NB4 (cell line): ENCODE measurements around the gene KRTAP9-2.
"Not testable (repeated sequence)": the region's sequence is repeated elsewhere in the genome, so short reads cannot be mapped to it uniquely, and the experiment has no call there.

Experiments
- DNase-seq: peaks from one replicate; pipeline ENCODE4 v3.0.0; 2010; ENCODE audit warnings: low read depth
- H3K4me3 ChIP-seq: one replicate; pipeline ENCODE4 v1.5.1; 2011; ENCODE audit warnings: mild to moderate bottlenecking, low read depth, low read length, moderate library complexity
- MYC ChIP-seq: IDR thresholded peaks from 2 replicates; pipeline ENCODE4 v1.6.1; 2011; ENCODE audit warnings: low read depth, low read length
- POLR2A ChIP-seq: IDR thresholded peaks from 2 replicates; pipeline ENCODE4 v1.6.1; 2011; ENCODE audit warnings: mild to moderate bottlenecking; ENCODE audit not compliant: insufficient read length; ENCODE audit errors: extremely low read depth
- TF ChIP-seq, protein P1 (sequence below): IDR thresholded peaks from one replicate; pipeline ENCODE4 v1.5.1; 2012; ENCODE audit warnings: low read depth, low read length
- TF ChIP-seq, protein P2 (sequence below): IDR thresholded peaks from 2 replicates; pipeline ENCODE4 v1.6.1; 2011; ENCODE audit warnings: low read depth, low read length

KRTAP9-2 gene

DNA sequence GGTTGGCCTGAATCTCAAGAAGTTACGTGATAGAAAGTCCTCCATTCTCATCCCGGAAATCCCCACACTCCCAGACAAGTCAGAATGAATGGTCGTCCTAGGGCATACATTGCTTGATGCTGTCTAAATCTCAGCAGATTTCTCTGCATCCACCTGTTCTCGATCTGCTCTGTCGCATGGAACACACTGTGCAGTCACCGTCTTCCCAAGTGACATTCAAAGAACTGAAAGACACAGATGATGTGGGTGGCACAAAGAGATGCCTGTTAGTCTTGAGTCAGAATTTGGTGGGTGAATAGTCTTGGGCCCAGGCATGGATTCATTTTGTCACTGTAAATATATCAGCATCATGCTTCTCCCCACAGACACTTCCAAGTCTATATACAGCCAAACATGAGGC is 5.3 kb downstream of the KRTAP9-2 start:
- H3K4me3 ChIP-seq = no peak overlapping the region
- no peak for TF ChIP-seq POLR2A
- TF ChIP-seq, protein P1, sequence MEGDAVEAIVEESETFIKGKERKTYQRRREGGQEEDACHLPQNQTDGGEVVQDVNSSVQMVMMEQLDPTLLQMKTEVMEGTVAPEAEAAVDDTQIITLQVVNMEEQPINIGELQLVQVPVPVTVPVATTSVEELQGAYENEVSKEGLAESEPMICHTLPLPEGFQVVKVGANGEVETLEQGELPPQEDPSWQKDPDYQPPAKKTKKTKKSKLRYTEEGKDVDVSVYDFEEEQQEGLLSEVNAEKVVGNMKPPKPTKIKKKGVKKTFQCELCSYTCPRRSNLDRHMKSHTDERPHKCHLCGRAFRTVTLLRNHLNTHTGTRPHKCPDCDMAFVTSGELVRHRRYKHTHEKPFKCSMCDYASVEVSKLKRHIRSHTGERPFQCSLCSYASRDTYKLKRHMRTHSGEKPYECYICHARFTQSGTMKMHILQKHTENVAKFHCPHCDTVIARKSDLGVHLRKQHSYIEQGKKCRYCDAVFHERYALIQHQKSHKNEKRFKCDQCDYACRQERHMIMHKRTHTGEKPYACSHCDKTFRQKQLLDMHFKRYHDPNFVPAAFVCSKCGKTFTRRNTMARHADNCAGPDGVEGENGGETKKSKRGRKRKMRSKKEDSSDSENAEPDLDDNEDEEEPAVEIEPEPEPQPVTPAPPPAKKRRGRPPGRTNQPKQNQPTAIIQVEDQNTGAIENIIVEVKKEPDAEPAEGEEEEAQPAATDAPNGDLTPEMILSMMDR = no peak
- TF ChIP-seq, protein P2, sequence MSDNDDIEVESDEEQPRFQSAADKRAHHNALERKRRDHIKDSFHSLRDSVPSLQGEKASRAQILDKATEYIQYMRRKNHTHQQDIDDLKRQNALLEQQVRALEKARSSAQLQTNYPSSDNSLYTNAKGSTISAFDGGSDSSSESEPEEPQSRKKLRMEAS = no peak
- TF ChIP-seq MYC = no peak
- no peak for DNase-seq

DNA sequence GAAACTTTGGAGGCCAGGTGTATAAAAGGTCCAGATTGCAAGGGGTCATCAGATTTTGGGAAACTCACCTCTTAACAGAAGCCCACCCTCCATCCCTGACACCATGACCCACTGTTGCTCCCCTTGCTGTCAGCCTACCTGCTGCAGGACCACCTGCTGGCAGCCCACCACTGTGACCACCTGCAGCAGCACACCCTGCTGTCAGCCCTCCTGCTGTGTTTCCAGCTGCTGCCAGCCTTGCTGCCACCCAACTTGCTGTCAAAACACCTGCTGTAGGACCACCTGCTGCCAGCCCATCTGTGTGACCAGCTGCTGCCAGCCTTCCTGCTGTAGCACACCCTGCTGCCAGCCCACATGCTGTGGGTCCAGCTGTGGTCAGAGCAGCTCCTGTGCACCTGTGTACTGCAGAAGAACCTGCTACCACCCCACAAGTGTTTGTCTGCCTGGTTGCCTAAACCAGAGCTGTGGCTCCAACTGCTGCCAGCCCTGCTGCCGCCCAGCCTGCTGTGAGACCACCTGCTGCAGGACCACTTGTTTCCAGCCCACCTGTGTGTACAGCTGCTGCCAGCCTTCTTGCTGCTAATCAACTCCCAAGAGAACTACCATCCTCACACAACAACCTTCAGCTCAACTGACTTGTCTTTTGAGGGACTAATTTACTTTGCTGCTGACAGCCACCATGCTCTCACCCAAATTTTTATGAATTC is 6.1 kb downstream of the KRTAP9-2 start, which contains the start of gene KRTAP9-3:
Gene KRTAP9-3 (plus strand): TSS at position 51 of the 707 bp plus-strand sequence. CDS start 53 bp downstream, at position 104.
- not testable (repeated sequence) for H3K4me3 ChIP-seq, DNase-seq

DNA sequence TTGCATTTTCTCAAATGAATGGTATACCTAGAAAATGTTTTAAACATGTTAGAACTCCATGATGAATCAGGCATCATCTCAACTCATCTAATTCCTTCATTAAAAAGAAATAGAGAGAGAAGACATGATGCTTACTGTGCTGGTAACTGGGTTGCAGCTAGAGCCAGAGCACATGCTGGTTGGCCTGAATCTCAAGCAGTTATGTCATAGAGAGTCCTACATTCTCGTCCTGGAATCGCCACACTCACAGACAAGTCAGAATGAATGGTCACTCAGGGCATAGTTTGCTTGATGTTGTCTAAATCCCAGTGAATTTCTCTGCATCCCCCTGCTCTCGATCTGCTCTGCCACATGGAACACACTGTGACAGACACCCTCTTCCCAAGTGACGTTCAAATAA is 10.7 kb downstream of the KRTAP9-2 start:
- DNase-seq, H3K4me3 ChIP-seq: not testable (repeated sequence)

DNA sequence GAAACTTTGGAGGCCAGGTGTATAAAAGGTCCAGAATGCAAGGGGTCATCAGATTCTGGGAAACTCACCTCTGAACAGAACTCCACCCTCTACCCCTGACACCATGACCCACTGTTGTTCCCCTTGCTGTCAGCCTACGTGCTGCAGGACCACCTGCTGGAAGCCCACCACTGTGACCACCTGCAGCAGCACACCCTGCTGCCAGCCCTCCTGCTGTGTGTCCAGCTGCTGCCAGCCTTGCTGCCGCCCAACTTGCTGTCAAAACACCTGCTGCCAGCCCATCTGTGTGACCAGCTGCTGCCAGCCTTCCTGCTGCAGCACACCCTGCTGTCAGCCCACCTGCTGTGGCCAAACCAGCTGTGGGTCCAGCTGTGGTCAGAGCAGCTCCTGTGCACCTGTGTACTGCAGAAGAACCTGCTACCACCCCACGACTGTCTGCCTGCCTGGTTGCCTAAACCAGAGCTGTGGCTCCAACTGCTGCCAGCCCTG is 11.5 kb downstream of the KRTAP9-2 start, which contains the start of gene KRTAP9-8:
Gene KRTAP9-8 (plus strand): TSS at position 51 of the 489 bp plus-strand sequence. CDS start 53 bp downstream, at position 104.
- not testable (repeated sequence) for H3K4me3 ChIP-seq, DNase-seq

DNA sequence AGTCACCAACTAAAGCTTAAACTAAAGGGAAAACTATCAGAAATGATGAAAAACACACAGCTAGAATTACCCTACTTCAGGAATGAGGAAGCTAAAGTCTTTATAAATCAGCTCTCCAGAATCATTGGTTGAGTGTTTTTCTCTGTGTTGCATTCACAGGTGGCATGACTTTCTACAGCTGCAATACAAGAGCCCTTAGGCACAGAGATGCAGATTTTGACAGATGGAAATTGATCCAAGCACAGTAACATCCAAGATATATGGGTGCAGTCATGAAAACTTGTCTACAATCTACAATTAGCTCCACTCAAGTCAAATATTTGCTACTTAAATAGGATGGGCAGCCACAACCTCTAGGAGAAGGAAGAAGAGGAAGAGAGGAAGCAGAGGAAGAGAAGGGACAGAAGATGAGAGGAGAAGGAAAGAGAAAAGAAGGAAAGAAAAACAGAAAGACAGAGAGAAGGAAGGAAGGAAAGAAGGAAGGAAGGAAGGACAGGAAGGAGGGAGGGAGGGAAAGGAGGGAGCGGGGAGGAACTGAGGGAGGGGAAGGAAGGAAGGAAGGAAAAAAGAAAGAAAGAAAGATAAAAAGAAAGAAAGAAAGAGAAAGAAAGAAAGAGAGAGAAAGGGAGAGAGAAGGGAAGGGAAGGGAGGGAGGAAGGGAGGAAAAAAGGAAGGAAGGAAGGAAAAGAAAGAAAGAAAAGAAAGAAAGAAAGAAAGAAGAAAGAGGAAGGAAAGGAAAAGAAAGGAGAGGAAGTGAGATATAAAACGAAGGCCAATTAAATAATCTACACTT is 20.7 kb downstream of the KRTAP9-2 start:
- not testable (repeated sequence) for DNase-seq, H3K4me3 ChIP-seq

DNA sequence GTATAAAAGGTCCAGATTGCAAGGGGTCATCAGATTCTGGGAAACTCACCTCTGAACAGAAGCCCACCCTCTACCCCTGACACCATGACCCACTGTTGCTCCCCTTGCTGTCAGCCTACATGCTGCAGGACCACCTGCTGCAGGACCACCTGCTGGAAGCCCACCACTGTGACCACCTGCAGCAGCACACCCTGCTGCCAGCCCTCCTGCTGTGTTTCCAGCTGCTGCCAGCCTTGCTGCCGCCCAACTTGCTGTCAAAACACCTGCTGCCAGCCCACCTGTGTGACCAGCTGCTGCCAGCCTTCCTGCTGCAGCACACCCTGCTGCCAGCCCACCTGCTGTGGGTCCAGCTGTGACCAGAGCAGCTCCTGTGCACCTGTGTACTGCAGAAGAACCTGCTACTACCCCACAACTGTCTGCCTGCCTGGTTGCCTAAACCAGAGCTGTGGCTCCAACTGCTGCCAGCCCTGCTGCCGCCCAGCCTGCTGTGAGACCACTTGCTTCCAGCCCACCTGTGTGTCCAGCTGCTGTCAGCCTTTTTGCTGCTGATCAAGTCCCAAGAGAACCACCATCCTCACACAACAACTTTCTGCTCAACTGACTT is 23.3 kb downstream of the KRTAP9-2 start, which contains the start of gene KRTAP9-4:
Gene KRTAP9-4 (plus strand): TSS at position 51 of the 604 bp plus-strand sequence. CDS start 34 bp downstream, at position 85.
- not testable (repeated sequence) for DNase-seq, H3K4me3 ChIP-seq

DNA sequence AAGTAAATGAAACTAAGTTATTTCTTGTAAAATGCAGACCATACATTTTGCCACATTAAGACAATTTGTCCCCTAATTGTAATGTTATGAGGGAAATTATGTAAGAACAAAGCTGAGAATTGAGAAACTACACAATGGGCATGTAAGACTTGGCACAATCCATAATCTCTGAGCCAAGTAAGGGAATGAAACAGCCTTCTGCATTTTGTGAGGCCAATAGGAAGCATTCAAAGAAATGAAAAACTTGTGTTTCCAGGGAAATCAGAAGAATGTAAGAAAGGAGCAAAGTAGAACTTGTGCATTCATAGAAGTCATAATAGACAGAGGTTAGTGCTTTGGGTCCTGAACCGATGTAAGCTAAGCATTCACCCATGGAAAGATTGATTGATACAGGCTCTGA is 24.8 kb downstream of the KRTAP9-2 start:
- no peak for DNase-seq
- TF ChIP-seq, protein P1 = no peak
- TF ChIP-seq POLR2A = no peak
- TF ChIP-seq MYC = no peak
- TF ChIP-seq, protein P2 = no peak
- H3K4me3 ChIP-seq = no peak overlapping the region

DNA sequence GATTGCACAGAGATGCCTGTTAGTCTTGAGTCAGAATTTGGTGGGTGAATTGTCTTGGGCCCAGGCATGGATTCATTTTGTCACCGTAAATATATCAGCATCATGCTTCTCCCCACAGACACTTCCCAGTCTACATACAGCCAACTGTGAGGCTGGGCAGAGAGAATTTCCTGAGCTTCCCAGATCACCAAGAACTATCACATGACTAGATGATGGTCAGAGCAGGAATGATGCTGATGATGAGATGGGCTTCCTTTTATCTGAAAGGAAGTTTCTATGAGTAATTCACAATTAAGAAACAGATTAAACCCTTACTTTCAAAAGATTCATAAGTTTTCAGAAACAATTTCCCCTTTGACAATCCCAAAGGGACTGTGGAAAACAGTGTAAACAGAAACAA is 28.4 kb downstream of the KRTAP9-2 start:
- H3K4me3 ChIP-seq = no peak overlapping the region
- no peak for DNase-seq
- TF ChIP-seq, protein P1 = no peak
- TF ChIP-seq POLR2A = no peak
- TF ChIP-seq, protein P2 = no peak
- TF ChIP-seq MYC = no peak

DNA sequence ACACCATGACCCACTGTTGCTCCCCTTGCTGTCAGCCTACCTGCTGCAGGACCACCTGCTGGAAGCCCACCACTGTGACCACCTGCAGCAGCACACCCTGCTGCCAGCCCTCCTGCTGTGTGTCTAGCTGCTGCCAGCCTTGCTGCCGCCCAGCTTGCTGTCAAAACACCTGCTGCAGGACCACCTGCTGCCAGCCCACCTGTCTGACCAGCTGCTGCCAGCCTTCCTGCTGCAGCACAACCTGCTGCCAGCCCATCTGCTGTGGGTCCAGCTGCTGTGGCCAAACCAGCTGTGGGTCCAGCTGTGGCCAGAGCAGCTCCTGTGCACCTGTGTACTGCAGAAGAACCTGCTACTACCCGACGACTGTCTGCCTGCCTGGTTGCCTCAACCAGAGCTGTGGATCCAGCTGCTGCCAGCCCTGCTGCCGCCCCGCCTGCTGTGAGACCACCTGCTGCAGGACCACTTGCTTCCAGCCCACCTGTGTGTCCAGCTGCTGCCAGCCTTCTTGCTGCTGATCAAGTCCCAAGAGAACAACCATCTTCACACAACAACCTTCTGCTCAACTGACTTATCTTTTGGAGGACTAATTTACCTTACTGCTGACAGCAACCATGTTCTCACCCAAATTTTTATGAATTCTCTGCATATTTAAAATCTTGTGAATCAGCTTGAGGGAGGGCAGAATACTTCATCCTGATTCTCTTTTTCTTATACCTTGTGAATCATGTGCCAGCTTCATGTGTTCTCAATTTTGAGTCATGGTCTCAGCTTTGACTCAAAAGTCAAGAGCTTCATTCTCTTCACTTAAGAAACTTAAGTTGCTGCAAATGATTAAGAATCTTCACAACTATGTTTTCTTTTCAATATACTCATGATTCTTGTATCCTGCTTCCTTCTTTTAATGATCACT is 29.2 kb downstream of the KRTAP9-2 start, which contains the start of gene KRTAP9-9:
Gene KRTAP9-9 (plus strand): TSS at position 4 of the 910 bp plus-strand sequence.
- H3K4me3 ChIP-seq, DNase-seq: not testable (repeated sequence)
